A549 treated with AZD9567 at 1 μM for 4 hours (cell line): Measurements from ENCODE around the gene INTU. TPM values are rescaled to one million over a fixed set of nuclear protein-coding genes. Genes with fewer than 3 reads are reported as not detected.

ENCODE experiments used
- total RNA-seq: library from RNA; stranded (reverse); fragments of 200-300 nt; extraction: Qiagen RNA extraction; gene quantifications from 5 replicates; pipeline ENCODE4 v1.2.3, GENCODE V29; 2022; ENCODE audit not compliant: insufficient read depth

INTU gene
- 0.66 to 1.6 TPM (median 1.2 TPM) in 5 replicates for total RNA-seq

GRCh38 chr4:127632420-127633403, at the start of gene INTU:
Gene INTU (plus strand): TSS chr4:127632957. CDS start chr4:127633035, 78 bp downstream.

GRCh38 chr4:127730142-127730913, 97.6 kb downstream of the INTU start, which contains the start of gene SLC25A31:
Gene SLC25A31 (plus strand): TSS chr4:127730400. CDS start chr4:127730546, 146 bp downstream.

Other genes with a start within 250 kb of the INTU start
- gene SLC25A31, start 97.4 kb downstream of the INTU start, total RNA-seq = not detected in 5 replicates
- 6.6 to 11.2 TPM (median 6.9 TPM) in 5 replicates for gene HSPA4L, start 149.4 kb downstream of the INTU start, total RNA-seq
- gene PLK4, start 247.9 kb downstream of the INTU start, total RNA-seq = 12.8 to 30.9 TPM (median 15.5 TPM) in 5 replicates